HFF-Myc (cell line): ENCODE results near the gene CCT6A.
"Not testable (repeated sequence)": the region's sequence is repeated elsewhere in the genome, so short reads cannot be mapped to it uniquely, and the experiment has no call there.

Experiments
- DNase-seq: peaks from one replicate; pipeline ENCODE4 v3.0.0-alpha.2; 2011; ENCODE audit warnings: low read depth; ENCODE audit errors: extremely low read depth
- H3K4me3 ChIP-seq: replicated peaks from 2 replicates; pipeline ENCODE4 v1.5.1; 2011; ENCODE audit warnings: low read depth, mild to moderate bottlenecking, control low read depth, low read length
- CTCF ChIP-seq: IDR thresholded peaks from 2 replicates; pipeline ENCODE4 v1.5.1; 2012; ENCODE audit warnings: mild to moderate bottlenecking, low read depth, low read length, control low read depth; ENCODE audit errors: missing control alignments

The CCT6A gene

GRCh38 chr7:56063500-56063881, 11.9 kb downstream of the CCT6A start:
- TF ChIP-seq CTCF: no peak
- DNase-seq: no peak
- H3K4me3 ChIP-seq: peak overlapping the region; percentile 79

GRCh38 chr7:56063882-56064625, 12.5 kb downstream of the CCT6A start, which contains the start of gene SUMF2:
SUMF2 (plus strand) TSS chr7:56064286; CDS start chr7:56064312, 26 bp downstream.
- DNase-seq: peak; percentile 61
- TF ChIP-seq CTCF: no peak
- H3K4me3 ChIP-seq: peak within 1 kb of the TSS; percentile 79

GRCh38 chr7:56066376-56066775, 14.8 kb downstream of the CCT6A start:
- H3K4me3 ChIP-seq: not testable (repeated sequence)

GRCh38 chr7:56074371-56074791, 22.8 kb downstream of the CCT6A start:
- no peak overlapping the region for H3K4me3 ChIP-seq
- DNase-seq: peak; percentile 62
- peak; percentile 96 for TF ChIP-seq CTCF

More at GRCh38 chr7:56066376-56066775, 14.8 kb downstream of the CCT6A start:
- DNase-seq: not testable (repeated sequence)

GRCh38 chr7:56077681-56078080, 26.1 kb downstream of the CCT6A start:
- TF ChIP-seq CTCF: no peak
- DNase-seq: no peak
- no peak overlapping the region for H3K4me3 ChIP-seq

- H3K4me3 ChIP-seq: no peak overlapping the region
- no peak for TF ChIP-seq CTCF
- DNase-seq: no peak
Measured at GRCh38 chr7:56078196-56078595, 26.6 kb downstream of the CCT6A start.

- TF ChIP-seq CTCF: peak; percentile 84
- H3K4me3 ChIP-seq: no peak overlapping the region
- DNase-seq: peak; percentile 56
Measured at GRCh38 chr7:56079450-56080185, 28.1 kb downstream of the CCT6A start.

- DNase-seq: not testable (repeated sequence)
Measured at GRCh38 chr7:56080726-56081435, 29.3 kb downstream of the CCT6A start.

More at GRCh38 chr7:56080726-56081435, 29.3 kb downstream of the CCT6A start:
- H3K4me3 ChIP-seq: not testable (repeated sequence)
